Thyroid gland (tissue), 4 donors: ENCODE data around the gene CD300C. TPM values are rescaled to one million over a fixed set of nuclear protein-coding genes. Genes with fewer than 3 reads are reported as not detected.

ENCODE experiments used
- DNase-seq, 2 donors: peaks; one replicate each; pipeline ENCODE4 v3.0.0-alpha.2; 2019
- H3K27ac ChIP-seq, 3 donors: fragments of 200-600 bp; sonication (generic); 1 replicate in 2 of 3; 2 replicates in 1 of 3; pipeline ENCODE4 v1.5.1; 2016 to 2019; ENCODE audit warnings: mild to moderate bottlenecking in 1 of 3, moderate library complexity in 1 of 3
- H3K27me3 ChIP-seq: fragments of 200-600 bp; sonication (generic); one replicate; pipeline ENCODE4 v1.5.1; 2019
- H3K36me3 ChIP-seq, 2 donors: fragments of 200-600 bp; sonication (generic); one replicate each; pipeline ENCODE4 v1.5.1; 2016 to 2019
- H3K4me1 ChIP-seq, 2 donors: fragments of 200-600 bp; sonication (generic); one replicate each; pipeline ENCODE4 v1.5.1; 2017 to 2019
- H3K4me3 ChIP-seq, 3 donors: fragments of 200-600 bp; sonication (generic); replicated peaks in 1 of 3; 1 replicate in 2 of 3; 2 replicates in 1 of 3; pipeline ENCODE4 v1.5.1; 2016; ENCODE audit warnings: mild to moderate bottlenecking in 1 of 3
- H3K9me3 ChIP-seq: fragments of 200-600 bp; sonication (generic); one replicate; pipeline ENCODE4 v1.5.1; 2017
- POLR2A ChIP-seq, 2 donors: fragments of 450-650 bp; IDR thresholded peaks; one replicate each; pipeline ENCODE4 v1.6.1; 2017; ENCODE audit warnings: antibody characterized with exemption in 2 of 2, mild to moderate bottlenecking in 2 of 2, moderate library complexity in 1 of 2
- WGBS, 2 donors: methylation state at CpG; one replicate each; pipeline ENCODE4 v1.1.5; 2017; 5-methylcytosine and 5-hydroxymethylcytosine counted together
- intact Hi-C: fragments of 100-400 bp; cut with DNase I; formaldehyde crosslinking; loops from one replicate; pipeline ENCODE4 v1.15.1; 2023
- total RNA-seq, 4 donors: library from RNA; depleted of rRNA; stranded (reverse); fragments of >200 nt; gene quantifications; one replicate each; pipeline ENCODE4 v1.2.3, GENCODE V29; 2016
- TF ChIP-seq, protein P1 (sequence below), 6 experiments: fragments of 200-600 bp in 3 of 6; fragments of 450-650 bp in 3 of 6; sonication (generic) in 3 of 6; IDR thresholded peaks; one replicate each; pipeline ENCODE4 v1.5.1; 2016 to 2019; ENCODE audit warnings: antibody characterized with exemption in 6 of 6, mild to moderate bottlenecking in 2 of 6, inconsistent platforms in 1 of 6, moderate library complexity in 1 of 6

The CD300C gene
- total RNA-seq: 1 to 10 TPM in 2 of 4 donors, under 1 TPM in 1, not detected in 1; 0.45 to 1.2 (median 1.1) TPM

GRCh38 chr17:74545843-74546230, at the start of gene CD300C:
TSS of gene CD300C (minus strand) at chr17:74546115. CDS start at chr17:74545782, 333 bp downstream.
- intact Hi-C loops: no loop called here
- Histone ChIP-seq H3K9me3 (no peaks in the 10 kb centered on the region), H3K4me1 (peaks cover 0 to 8% of the 10 kb centered on the region in 2 donors), H3K27me3 (no peaks in the 10 kb centered on the region), H3K27ac (peak within 1 kb of the TSS in 1 of 3 donors; percentile 41), H3K4me3 (no peak within 1 kb of the TSS), H3K36me3 (no peaks in the 10 kb centered on the region)
- 17 to 57% methylated on average over 1 to 2 of the region's 5 CpGs for WGBS, 2 donors
- peak; percentile 73 to 76 for DNase-seq
- TF ChIP-seq, protein P1, sequence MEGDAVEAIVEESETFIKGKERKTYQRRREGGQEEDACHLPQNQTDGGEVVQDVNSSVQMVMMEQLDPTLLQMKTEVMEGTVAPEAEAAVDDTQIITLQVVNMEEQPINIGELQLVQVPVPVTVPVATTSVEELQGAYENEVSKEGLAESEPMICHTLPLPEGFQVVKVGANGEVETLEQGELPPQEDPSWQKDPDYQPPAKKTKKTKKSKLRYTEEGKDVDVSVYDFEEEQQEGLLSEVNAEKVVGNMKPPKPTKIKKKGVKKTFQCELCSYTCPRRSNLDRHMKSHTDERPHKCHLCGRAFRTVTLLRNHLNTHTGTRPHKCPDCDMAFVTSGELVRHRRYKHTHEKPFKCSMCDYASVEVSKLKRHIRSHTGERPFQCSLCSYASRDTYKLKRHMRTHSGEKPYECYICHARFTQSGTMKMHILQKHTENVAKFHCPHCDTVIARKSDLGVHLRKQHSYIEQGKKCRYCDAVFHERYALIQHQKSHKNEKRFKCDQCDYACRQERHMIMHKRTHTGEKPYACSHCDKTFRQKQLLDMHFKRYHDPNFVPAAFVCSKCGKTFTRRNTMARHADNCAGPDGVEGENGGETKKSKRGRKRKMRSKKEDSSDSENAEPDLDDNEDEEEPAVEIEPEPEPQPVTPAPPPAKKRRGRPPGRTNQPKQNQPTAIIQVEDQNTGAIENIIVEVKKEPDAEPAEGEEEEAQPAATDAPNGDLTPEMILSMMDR (IDR thresholded peaks at IDR 0.05): no peak
- TF ChIP-seq POLR2A (IDR thresholded peaks at IDR 0.05): no peak

DNA sequence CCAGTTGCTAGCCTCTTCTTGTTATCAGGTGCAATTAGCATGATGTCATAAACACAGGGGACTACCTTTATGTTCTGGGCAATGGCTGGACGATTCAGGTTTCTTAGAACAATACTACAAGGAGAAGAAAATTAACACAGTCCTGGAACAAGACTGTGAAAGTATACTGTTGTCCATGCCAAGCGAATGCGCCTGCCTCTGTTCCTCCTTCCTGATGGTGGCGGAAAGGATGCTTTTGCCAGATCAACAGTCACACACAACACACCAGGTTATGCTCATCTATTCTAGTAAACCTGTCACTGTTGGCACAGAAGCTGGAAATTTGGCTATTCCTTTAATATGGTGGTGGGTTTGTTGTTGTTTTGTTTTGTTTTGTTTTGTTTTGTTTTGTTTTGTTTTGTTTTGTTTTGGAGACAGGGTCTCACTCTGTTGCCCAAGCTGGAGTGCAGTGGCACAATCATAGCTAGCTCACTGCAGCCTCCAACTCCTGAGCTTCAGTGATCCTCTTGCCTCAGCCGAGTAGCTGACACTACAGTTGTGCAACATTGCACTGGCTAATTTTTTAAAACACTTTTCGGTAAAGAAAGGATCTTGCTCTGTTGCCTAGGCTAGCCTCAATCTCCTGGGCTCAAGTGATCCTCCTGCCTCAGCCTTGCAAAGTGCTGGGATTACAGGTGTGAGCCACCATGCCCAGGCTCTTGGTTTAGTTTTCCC, 49.3 kb upstream of the CD300C start:
- TF ChIP-seq, protein P1 (IDR thresholded peaks at IDR 0.05): no peak
- TF ChIP-seq POLR2A (IDR thresholded peaks at IDR 0.05): no peak
- Histone ChIP-seq H3K9me3 (no peaks in the 10 kb centered on the region), H3K27ac (no peak overlapping the region), H3K36me3 (no peaks in the 10 kb centered on the region), H3K27me3 (no peaks in the 10 kb centered on the region), H3K4me1 (peaks cover 0 to 8% of the 10 kb centered on the region in 2 donors), H3K4me3 (no peak overlapping the region)
- DNase-seq: no peak
- 74 to 80% methylated on average over 6 of the region's 6 CpGs for WGBS, 2 donors
- intact Hi-C loops: no loop called here

GRCh38 chr17:74592087-74592990, 46.4 kb upstream of the CD300C start, which contains the start of gene CD300LD:
TSS of gene CD300LD (minus strand) at chr17:74592283. CDS start at chr17:74592202, 81 bp downstream.
- Histone ChIP-seq H3K27ac (no peak within 1 kb of the TSS), H3K9me3 (no peaks in the 10 kb centered on the region), H3K36me3 (no peaks in the 10 kb centered on the region), H3K4me3 (no peak within 1 kb of the TSS), H3K27me3 (no peaks in the 10 kb centered on the region), H3K4me1 (no peaks in the 10 kb centered on the region)
- WGBS, 2 donors: 77 to 82% methylated on average over 14 of the region's 14 CpGs
- DNase-seq: no peak
- TF ChIP-seq, protein P1 (IDR thresholded peaks at IDR 0.05): no peak
- no peak for TF ChIP-seq POLR2A (IDR thresholded peaks at IDR 0.05)
- intact Hi-C loops: no loop called here

- Histone ChIP-seq H3K4me1 (no peaks in the 10 kb centered on the region), H3K9me3 (no peaks in the 10 kb centered on the region), H3K27ac (no peak overlapping the region), H3K36me3 (no peaks in the 10 kb centered on the region), H3K27me3 (no peaks in the 10 kb centered on the region), H3K4me3 (no peak overlapping the region)
- no peak for DNase-seq
- TF ChIP-seq, protein P1 (IDR thresholded peaks at IDR 0.05): no peak
- no peak for TF ChIP-seq POLR2A (IDR thresholded peaks at IDR 0.05)
- intact Hi-C loops: no loop called here
- 89 to 94% methylated on average over 1 of the region's 1 CpG for WGBS, 2 donors
These were observed 45.6 kb upstream of the CD300C start for GRCh38 chr17:74591503-74591902.
